HG03095 (cell line): Measurements from ENCODE around the gene AREL1.

Experiments
- ATAC-seq: cut with Tn5 transposase; IDR thresholded peaks from one replicate; pipeline ENCODE4 v1.9.1; 2021; ENCODE audit warnings: moderate library complexity; ENCODE audit not compliant: unreplicated experiment

AREL1 gene

GRCh38 chr14:74660863-74661262 lies 52.0 kb downstream of the AREL1 start:
- ATAC-seq, result no peak

- no peak for ATAC-seq
Measured at GRCh38 chr14:74660167-74660566, 52.7 kb downstream of the AREL1 start.

GRCh38 chr14:74658535-74659131 lies 54.2 kb downstream of the AREL1 start:
- ATAC-seq, result no peak

GRCh38 chr14:74656964-74657363 lies 55.9 kb downstream of the AREL1 start:
- no peak for ATAC-seq

GRCh38 chr14:74655599-74656395 lies 57.1 kb downstream of the AREL1 start:
- ATAC-seq, result no peak

- ATAC-seq, result no peak
Measured at GRCh38 chr14:74654931-74655330, 57.9 kb downstream of the AREL1 start.

GRCh38 chr14:74653386-74654138 lies 59.3 kb downstream of the AREL1 start:
- ATAC-seq, result no peak

- ATAC-seq, result no peak
Measured at GRCh38 chr14:74652541-74652940, 60.3 kb downstream of the AREL1 start.

- ATAC-seq, result no peak
Measured at GRCh38 chr14:74650927-74651686, 61.8 kb downstream of the AREL1 start.

- no peak for ATAC-seq
Measured at GRCh38 chr14:74649673-74650072, 63.2 kb downstream of the AREL1 start.

- ATAC-seq, result no peak
Measured at GRCh38 chr14:74649167-74649566, 63.7 kb downstream of the AREL1 start.

GRCh38 chr14:74648601-74649000 lies 64.3 kb downstream of the AREL1 start:
- ATAC-seq, result no peak

GRCh38 chr14:74647678-74648461 lies 65.0 kb downstream of the AREL1 start:
- ATAC-seq, result no peak

- ATAC-seq, result no peak
Measured at GRCh38 chr14:74647061-74647677, 65.7 kb downstream of the AREL1 start.

- ATAC-seq, result no peak
Measured at GRCh38 chr14:74645756-74646470, 67.0 kb downstream of the AREL1 start.

GRCh38 chr14:74645244-74645643 lies 67.6 kb downstream of the AREL1 start:
- ATAC-seq, result no peak

GRCh38 chr14:74641601-74642391 lies 71.1 kb downstream of the AREL1 start:
- ATAC-seq, result no peak

GRCh38 chr14:74638966-74639365 lies 73.9 kb downstream of the AREL1 start:
- no peak for ATAC-seq
